ENCODE results near the gene POU3F1.

DNA sequence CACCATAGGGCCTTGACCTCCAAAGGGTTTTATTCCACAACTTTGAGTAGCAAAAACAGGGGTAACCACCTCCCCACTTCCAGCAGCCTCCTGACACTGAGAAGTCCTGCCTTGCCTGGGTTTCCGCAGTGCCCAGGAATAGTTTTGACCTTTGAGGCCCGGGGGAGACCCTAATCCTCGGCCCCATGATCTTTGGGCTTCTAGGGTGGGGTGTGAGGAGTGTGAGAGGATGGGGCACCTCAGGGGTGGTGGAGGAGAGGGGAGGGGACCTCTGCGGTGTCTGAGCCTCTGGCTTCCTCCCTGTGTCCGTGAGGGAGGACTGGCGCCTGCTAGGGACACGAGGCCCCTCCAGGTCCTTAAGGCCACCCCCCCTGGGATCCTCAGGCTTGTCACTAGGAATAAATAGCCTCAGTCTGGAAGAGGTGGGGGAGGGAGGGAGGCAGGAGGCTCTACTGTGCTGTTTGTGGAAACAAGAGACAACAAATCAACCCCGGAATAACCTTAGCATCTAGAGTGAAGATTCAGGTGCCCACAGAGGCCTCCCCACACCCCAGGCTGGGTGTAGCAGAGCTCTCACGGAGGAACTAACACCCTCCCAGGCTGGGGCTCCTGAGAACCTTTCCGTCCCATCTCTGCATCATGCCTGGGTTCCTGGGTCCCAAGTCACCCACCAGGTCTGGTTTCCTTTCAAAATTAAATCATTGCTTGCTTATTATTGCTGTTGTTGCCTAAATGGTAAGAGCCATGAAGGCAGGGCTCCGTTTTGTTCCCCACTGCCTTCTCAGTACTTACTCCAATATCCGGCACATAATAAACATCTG is 40.4 kb downstream of the POU3F1 start:
- TF ChIP-seq, protein P1, sequence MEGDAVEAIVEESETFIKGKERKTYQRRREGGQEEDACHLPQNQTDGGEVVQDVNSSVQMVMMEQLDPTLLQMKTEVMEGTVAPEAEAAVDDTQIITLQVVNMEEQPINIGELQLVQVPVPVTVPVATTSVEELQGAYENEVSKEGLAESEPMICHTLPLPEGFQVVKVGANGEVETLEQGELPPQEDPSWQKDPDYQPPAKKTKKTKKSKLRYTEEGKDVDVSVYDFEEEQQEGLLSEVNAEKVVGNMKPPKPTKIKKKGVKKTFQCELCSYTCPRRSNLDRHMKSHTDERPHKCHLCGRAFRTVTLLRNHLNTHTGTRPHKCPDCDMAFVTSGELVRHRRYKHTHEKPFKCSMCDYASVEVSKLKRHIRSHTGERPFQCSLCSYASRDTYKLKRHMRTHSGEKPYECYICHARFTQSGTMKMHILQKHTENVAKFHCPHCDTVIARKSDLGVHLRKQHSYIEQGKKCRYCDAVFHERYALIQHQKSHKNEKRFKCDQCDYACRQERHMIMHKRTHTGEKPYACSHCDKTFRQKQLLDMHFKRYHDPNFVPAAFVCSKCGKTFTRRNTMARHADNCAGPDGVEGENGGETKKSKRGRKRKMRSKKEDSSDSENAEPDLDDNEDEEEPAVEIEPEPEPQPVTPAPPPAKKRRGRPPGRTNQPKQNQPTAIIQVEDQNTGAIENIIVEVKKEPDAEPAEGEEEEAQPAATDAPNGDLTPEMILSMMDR (IDR thresholded peaks at IDR 0.05) = no peak
- TF ChIP-seq POLR2A (IDR thresholded peaks at IDR 0.05) = no peak

Data from ovary (tissue), 3 donors.